ENCODE data around the gene OTUB1. TPM values are rescaled to one million over a fixed set of nuclear protein-coding genes. Genes with fewer than 3 reads are reported as not detected.

OTUB1 gene
- total RNA-seq, 1 experiment from 2014 or later = 87.0 TPM

- POLR2A ChIA-PET = no interaction called here
These were observed 25.1 kb downstream of the OTUB1 start for GRCh38 chr11:64011371-64011770.

More at GRCh38 chr11:64011371-64011770, 25.1 kb downstream of the OTUB1 start:
- no peaks in the 10 kb centered on the region for H4K20me1 ChIP-seq (ENCODE audit: insufficient read depth)
- H3K79me2 ChIP-seq (ENCODE audit: insufficient read depth, low read length) = no peaks in the 10 kb centered on the region
- H3K9me3 ChIP-seq (ENCODE audit: control insufficient read depth in 1 of 2, insufficient read depth in 1 of 2, low read depth in 1 of 2, low read length in 2 of 2) = peaks cover 0 to 9% of the 10 kb centered on the region in 2 experiments; a peak in 1 of 4 replicates
- H2AFZ ChIP-seq (ENCODE audit: low read depth, low read length, poor library complexity, severe bottlenecking) = no peak overlapping the region
- ATAC-seq = no peak
- DNase-seq (ENCODE audit: low read depth, low spot score) = no peak
- no peak overlapping the region for H3K27ac ChIP-seq (ENCODE audit: low read depth, low read length)
- H3K4me1 ChIP-seq (ENCODE audit: control insufficient read depth in 1 of 2, insufficient read depth in 2 of 2, low read length in 2 of 2) = peaks cover 14 to 21% of the 10 kb centered on the region in 2 experiments
- H3K4me2 ChIP-seq (ENCODE audit: low read length) = no peak overlapping the region
- H3K27me3 ChIP-seq (ENCODE audit: insufficient read depth, low read length) = no peaks in the 10 kb centered on the region
- H3K4me3 ChIP-seq (replicated peaks in 1 of 2; ENCODE audit: low read depth in 1 of 2, low read length in 2 of 2) = no peak overlapping the region
- intact Hi-C loops (cut with micrococcal nuclease) = no loop called here
- H3K36me3 ChIP-seq (ENCODE audit: control insufficient read depth in 1 of 2, insufficient read depth in 2 of 2, low read length in 2 of 2) = no peaks in the 10 kb centered on the region; a peak in 1 of 4 replicates
- no TSS peak for BruUV-seq (replicated peaks)
- H3K9ac ChIP-seq (ENCODE audit: low read length) = no peak overlapping the region
- TF ChIP-seq ZNF274 (IDR thresholded peaks at IDR 0.05; ENCODE audit: low read depth, low read length) = no peak
- TF ChIP-seq RAD21 (IDR thresholded peaks at IDR 0.05; ENCODE audit: low read depth) = no peak
- TF ChIP-seq JUND (IDR thresholded peaks at IDR 0.05) = no peak
- no peak for TF ChIP-seq TCF7L2 (IDR thresholded peaks at IDR 0.05; ENCODE audit: borderline replicate concordance, extremely low read depth, insufficient read depth, insufficient read length)
- TF ChIP-seq POLR2AphosphoS5 (IDR thresholded peaks at IDR 0.05; ENCODE audit: low read depth, low read length) = no peak
- no peak for TF ChIP-seq ATF3 (IDR thresholded peaks at IDR 0.05)
- no peak for TF ChIP-seq SRF (IDR thresholded peaks at IDR 0.05; ENCODE audit: low read depth)
- TF ChIP-seq SP1 (IDR thresholded peaks at IDR 0.05; ENCODE audit: low read depth) = no peak
- no peak for TF ChIP-seq YY1 (IDR thresholded peaks at IDR 0.05; ENCODE audit: extremely low read depth, insufficient replicate concordance, low read depth, low read length)
- TF ChIP-seq REST (IDR thresholded peaks at IDR 0.05; ENCODE audit: low read depth) = no peak
- no peak for TF ChIP-seq ELF1 (IDR thresholded peaks at IDR 0.05; ENCODE audit: borderline replicate concordance, low read depth)
- TF ChIP-seq CEBPB (IDR thresholded peaks at IDR 0.05; ENCODE audit: low read depth) = no peak
- no peak for TF ChIP-seq CTCF (IDR thresholded peaks at IDR 0.05 in 2 of 3, conservative IDR thresholded peaks at IDR 0.05 in 1 of 3; ENCODE audit: borderline replicate concordance in 1 of 3, insufficient read depth in 1 of 3, low read depth in 2 of 3, low read length in 2 of 3)
- TF ChIP-seq ZBTB33 (IDR thresholded peaks at IDR 0.05; ENCODE audit: extremely low read depth, insufficient replicate concordance, low read length) = no peak
- CTCF ChIA-PET = no interaction called here
- H3K9me2 ChIP-seq (ENCODE audit: insufficient read depth) = no peaks in the 10 kb centered on the region
- RAD21 ChIA-PET (ENCODE audit: low non-redundant PET in 1 of 2, low total read pairs in 2 of 2, uncharacterized antibody in 2 of 2, unreplicated experiment in 2 of 2) = no interaction called here
